GM19043 (cell line): Measurements from ENCODE around the gene HMG20B.
"Not testable (repeated sequence)": the region's sequence is repeated elsewhere in the genome, so short reads cannot be mapped to it uniquely, and the experiment has no call there.

Source experiments
- ATAC-seq: cut with Tn5 transposase; IDR thresholded peaks from one replicate; pipeline ENCODE4 v1.9.1; 2021; ENCODE audit warnings: low read depth; ENCODE audit not compliant: unreplicated experiment

The HMG20B gene

GRCh38 chr19:3554254-3555083 lies 18.3 kb upstream of the HMG20B start:
- no peak for ATAC-seq

GRCh38 chr19:3555653-3556422 lies 16.9 kb upstream of the HMG20B start:
- no peak for ATAC-seq

- no peak for ATAC-seq
These were observed 16.2 kb upstream of the HMG20B start for GRCh38 chr19:3556423-3556977.

GRCh38 chr19:3556978-3557460 lies 15.7 kb upstream of the HMG20B start:
- ATAC-seq = peak; percentile 8

- ATAC-seq = peak; percentile 72
These were observed 15.1 kb upstream of the HMG20B start, which contains the start of gene MFSD12 for GRCh38 chr19:3557461-3558248. MFSD12 (minus strand) TSS chr19:3557586; CDS start chr19:3557403, 183 bp downstream.

- ATAC-seq = no peak
These were observed 8.8 kb upstream of the HMG20B start for GRCh38 chr19:3563709-3564524.

- ATAC-seq = no peak
These were observed 7.6 kb upstream of the HMG20B start for GRCh38 chr19:3565139-3565538.

- not testable (repeated sequence) for ATAC-seq
These were observed 2.7 kb upstream of the HMG20B start for GRCh38 chr19:3570042-3570441.

- ATAC-seq = no peak
These were observed 2.1 kb upstream of the HMG20B start for GRCh38 chr19:3570606-3571011.

GRCh38 chr19:3572132-3572854 lies 451 bp upstream of the HMG20B start:
- ATAC-seq = peak; percentile 92

- no peak for ATAC-seq
These were observed 566 bp downstream of the HMG20B start for GRCh38 chr19:3573162-3573857.

GRCh38 chr19:3573858-3574637 lies 1.3 kb downstream of the HMG20B start:
- ATAC-seq = no peak

GRCh38 chr19:3575260-3575741 lies 2.6 kb downstream of the HMG20B start:
- no peak for ATAC-seq

- ATAC-seq = no peak
These were observed 3.4 kb downstream of the HMG20B start for GRCh38 chr19:3575949-3576673.

- no peak for ATAC-seq
These were observed 4.1 kb downstream of the HMG20B start for GRCh38 chr19:3576696-3577443.

- no peak for ATAC-seq
These were observed 5.1 kb downstream of the HMG20B start for GRCh38 chr19:3577723-3578344.
